LNCaP clone FGC (cell line): ENCODE results near the gene GNAO1.

Source experiments
- DNase-seq: peaks from one replicate; pipeline ENCODE4 v3.0.0-alpha.2; 2011; ENCODE audit warnings: low read depth
- H3K4me3 ChIP-seq: 2 replicates; pipeline ENCODE4 v1.5.1; 2011; ENCODE audit warnings: mild to moderate bottlenecking, low read depth, low read length, control low read depth
- TF ChIP-seq, protein P1 (sequence below): IDR thresholded peaks from 2 replicates; pipeline ENCODE4 v1.5.1; 2012; ENCODE audit warnings: mild to moderate bottlenecking; ENCODE audit not compliant: control insufficient read depth, insufficient read depth; ENCODE audit errors: extremely low read depth

Gene GNAO1

GRCh38 chr16:56225017-56225742, 33.9 kb downstream of the GNAO1 start:
- DNase-seq: no peak

GRCh38 chr16:56226187-56226586, 34.9 kb downstream of the GNAO1 start:
- no peak for DNase-seq
- TF ChIP-seq, protein P1, sequence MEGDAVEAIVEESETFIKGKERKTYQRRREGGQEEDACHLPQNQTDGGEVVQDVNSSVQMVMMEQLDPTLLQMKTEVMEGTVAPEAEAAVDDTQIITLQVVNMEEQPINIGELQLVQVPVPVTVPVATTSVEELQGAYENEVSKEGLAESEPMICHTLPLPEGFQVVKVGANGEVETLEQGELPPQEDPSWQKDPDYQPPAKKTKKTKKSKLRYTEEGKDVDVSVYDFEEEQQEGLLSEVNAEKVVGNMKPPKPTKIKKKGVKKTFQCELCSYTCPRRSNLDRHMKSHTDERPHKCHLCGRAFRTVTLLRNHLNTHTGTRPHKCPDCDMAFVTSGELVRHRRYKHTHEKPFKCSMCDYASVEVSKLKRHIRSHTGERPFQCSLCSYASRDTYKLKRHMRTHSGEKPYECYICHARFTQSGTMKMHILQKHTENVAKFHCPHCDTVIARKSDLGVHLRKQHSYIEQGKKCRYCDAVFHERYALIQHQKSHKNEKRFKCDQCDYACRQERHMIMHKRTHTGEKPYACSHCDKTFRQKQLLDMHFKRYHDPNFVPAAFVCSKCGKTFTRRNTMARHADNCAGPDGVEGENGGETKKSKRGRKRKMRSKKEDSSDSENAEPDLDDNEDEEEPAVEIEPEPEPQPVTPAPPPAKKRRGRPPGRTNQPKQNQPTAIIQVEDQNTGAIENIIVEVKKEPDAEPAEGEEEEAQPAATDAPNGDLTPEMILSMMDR: no peak
- H3K4me3 ChIP-seq: no peak overlapping the region

More at GRCh38 chr16:56225017-56225742, 33.9 kb downstream of the GNAO1 start:
- TF ChIP-seq, protein P1: no peak
- no peak overlapping the region for H3K4me3 ChIP-seq

DNA sequence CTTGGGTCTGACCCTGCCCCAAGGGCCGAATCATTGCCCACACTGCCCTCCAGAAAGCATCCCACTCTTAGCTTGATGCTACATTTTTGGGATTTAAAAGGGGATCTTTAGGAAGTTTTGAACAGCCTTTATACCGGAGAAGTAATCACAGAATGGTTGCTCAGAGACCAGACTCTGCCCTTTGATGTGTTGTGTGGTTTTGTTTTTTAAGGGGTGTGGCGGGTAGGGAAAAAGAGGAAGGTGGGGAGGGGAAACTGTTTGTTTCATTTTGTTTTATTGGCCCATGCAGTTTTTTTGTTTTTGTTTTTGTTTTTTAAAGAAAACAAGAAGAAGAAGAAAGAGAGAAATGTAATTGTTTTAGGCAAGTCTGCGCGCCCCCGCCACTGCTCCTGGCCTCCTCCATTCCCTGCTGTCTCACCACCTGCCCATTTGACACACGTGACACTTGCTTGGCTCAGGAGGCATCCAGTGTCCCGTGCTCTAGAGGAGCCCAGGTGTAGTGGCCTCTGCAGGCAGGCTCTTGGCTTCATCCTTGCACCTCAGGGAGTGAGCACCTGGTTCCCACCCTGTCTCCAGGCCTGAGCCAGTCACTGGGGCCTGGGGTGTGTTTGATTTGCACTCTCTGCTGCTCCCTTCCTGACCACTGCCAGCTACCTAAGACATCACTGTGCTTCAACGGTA, 35.7 kb downstream of the GNAO1 start:
- H3K4me3 ChIP-seq: no peak overlapping the region
- no peak for DNase-seq
- TF ChIP-seq, protein P1: no peak

GRCh38 chr16:56227936-56228335, 36.6 kb downstream of the GNAO1 start:
- DNase-seq: no peak
- TF ChIP-seq, protein P1: no peak
- no peak overlapping the region for H3K4me3 ChIP-seq

- H3K4me3 ChIP-seq: no peak overlapping the region
- no peak for DNase-seq
- TF ChIP-seq, protein P1: no peak
These were observed 37.2 kb downstream of the GNAO1 start for GRCh38 chr16:56228476-56228875.

GRCh38 chr16:56233795-56234566, 42.7 kb downstream of the GNAO1 start:
- TF ChIP-seq, protein P1: no peak
- H3K4me3 ChIP-seq: no peak overlapping the region
- DNase-seq: no peak
